Measurements from ENCODE around the gene KRTAP5-3.

The KRTAP5-3 gene

GRCh38 chr11:1642288-1643145 is 34.3 kb upstream of the KRTAP5-3 start:
- DNase-seq, result no peak

GRCh38 chr11:1641096-1641495 is 32.8 kb upstream of the KRTAP5-3 start:
- DNase-seq, result peak; percentile 51

- DNase-seq, result peak; percentile 67
These were observed 32.0 kb upstream of the KRTAP5-3 start for GRCh38 chr11:1640076-1640946.

GRCh38 chr11:1639666-1640065 is 31.4 kb upstream of the KRTAP5-3 start:
- no peak for DNase-seq

- DNase-seq, result no peak
These were observed 30.9 kb upstream of the KRTAP5-3 start for GRCh38 chr11:1639102-1639620.

GRCh38 chr11:1638344-1638743 is 30.1 kb upstream of the KRTAP5-3 start:
- no peak for DNase-seq

GRCh38 chr11:1637628-1638027 is 29.4 kb upstream of the KRTAP5-3 start:
- DNase-seq, result no peak

GRCh38 chr11:1636291-1636950 is 28.2 kb upstream of the KRTAP5-3 start:
- no peak for DNase-seq

GRCh38 chr11:1633864-1634263 is 25.6 kb upstream of the KRTAP5-3 start:
- no peak for DNase-seq

GRCh38 chr11:1632053-1632714 is 23.9 kb upstream of the KRTAP5-3 start:
- DNase-seq, result no peak

GRCh38 chr11:1631066-1631568 is 22.9 kb upstream of the KRTAP5-3 start:
- DNase-seq, result no peak

GRCh38 chr11:1630271-1630670 is 22.0 kb upstream of the KRTAP5-3 start:
- DNase-seq, result no peak

- DNase-seq, result no peak
These were observed 21.3 kb upstream of the KRTAP5-3 start, which contains the start of gene KRTAP5-5 for GRCh38 chr11:1629326-1630185. Gene KRTAP5-5 (plus strand): TSS chr11:1629775. CDS start chr11:1629841, 66 bp downstream.

GRCh38 chr11:1628506-1629325 is 20.5 kb upstream of the KRTAP5-3 start:
- peak; percentile 81 for DNase-seq

- no peak for DNase-seq
These were observed 17.3 kb upstream of the KRTAP5-3 start for GRCh38 chr11:1625541-1625940.

GRCh38 chr11:1624621-1625020 is 16.4 kb upstream of the KRTAP5-3 start:
- no peak for DNase-seq

- DNase-seq, result no peak
These were observed 15.5 kb upstream of the KRTAP5-3 start for GRCh38 chr11:1623716-1624115.

GRCh38 chr11:1622086-1622485 is 13.8 kb upstream of the KRTAP5-3 start, which contains the start of gene KRTAP5-4:
Gene KRTAP5-4 (minus strand): TSS chr11:1622138. CDS start chr11:1622093, 45 bp downstream.
- no peak for DNase-seq

GRCh38 chr11:1619449-1619848 is 11.2 kb upstream of the KRTAP5-3 start:
- DNase-seq, result no peak

- no peak for DNase-seq
These were observed 10.0 kb upstream of the KRTAP5-3 start for GRCh38 chr11:1618231-1618630.

All from islet precursor cell (in vitro differentiated cells).